Mammary epithelial cell (primary cell): ENCODE measurements around the gene CLC.

ENCODE experiments used
- EZH2 ChIP-seq: IDR thresholded peaks from 2 replicates; pipeline ENCODE4 v1.6.1; 2012; ENCODE audit warnings: low read length, inconsistent platforms, borderline replicate concordance
- TF ChIP-seq, protein P1 (sequence below), 2 donors: IDR thresholded peaks in 1 of 2; conservative IDR thresholded peaks in 1 of 2; 2 replicates each; pipeline ENCODE4 v1.5.1; 2011 to 2012; ENCODE audit warnings: inconsistent platforms in 2 of 2, low read length in 2 of 2, mild to moderate bottlenecking in 2 of 2, control low read depth in 1 of 2, low read depth in 1 of 2; ENCODE audit not compliant: insufficient read depth in 1 of 2; ENCODE audit errors: extremely low read depth in 1 of 2

DNA sequence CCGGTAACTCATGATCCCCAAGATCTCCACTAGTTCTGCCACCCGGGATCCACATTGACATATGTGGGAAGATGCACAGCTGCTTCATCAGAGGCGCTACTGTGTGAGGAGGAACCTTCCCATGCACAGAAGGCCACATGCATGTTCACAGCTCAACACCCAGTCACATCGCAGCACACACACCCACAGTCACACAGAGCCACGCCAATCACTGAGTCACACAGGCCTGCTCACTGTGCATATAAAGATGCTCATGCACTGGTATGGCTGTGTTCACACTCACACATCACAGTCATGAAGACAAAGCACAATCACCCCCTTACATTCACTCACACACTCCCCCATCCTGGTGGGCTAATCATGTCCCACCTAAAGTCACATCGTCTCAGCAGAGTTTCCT is 9.8 kb downstream of the CLC start:
- TF ChIP-seq, protein P1, sequence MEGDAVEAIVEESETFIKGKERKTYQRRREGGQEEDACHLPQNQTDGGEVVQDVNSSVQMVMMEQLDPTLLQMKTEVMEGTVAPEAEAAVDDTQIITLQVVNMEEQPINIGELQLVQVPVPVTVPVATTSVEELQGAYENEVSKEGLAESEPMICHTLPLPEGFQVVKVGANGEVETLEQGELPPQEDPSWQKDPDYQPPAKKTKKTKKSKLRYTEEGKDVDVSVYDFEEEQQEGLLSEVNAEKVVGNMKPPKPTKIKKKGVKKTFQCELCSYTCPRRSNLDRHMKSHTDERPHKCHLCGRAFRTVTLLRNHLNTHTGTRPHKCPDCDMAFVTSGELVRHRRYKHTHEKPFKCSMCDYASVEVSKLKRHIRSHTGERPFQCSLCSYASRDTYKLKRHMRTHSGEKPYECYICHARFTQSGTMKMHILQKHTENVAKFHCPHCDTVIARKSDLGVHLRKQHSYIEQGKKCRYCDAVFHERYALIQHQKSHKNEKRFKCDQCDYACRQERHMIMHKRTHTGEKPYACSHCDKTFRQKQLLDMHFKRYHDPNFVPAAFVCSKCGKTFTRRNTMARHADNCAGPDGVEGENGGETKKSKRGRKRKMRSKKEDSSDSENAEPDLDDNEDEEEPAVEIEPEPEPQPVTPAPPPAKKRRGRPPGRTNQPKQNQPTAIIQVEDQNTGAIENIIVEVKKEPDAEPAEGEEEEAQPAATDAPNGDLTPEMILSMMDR (conservative IDR thresholded peaks at IDR 0.05 in 1 of 2, IDR thresholded peaks at IDR 0.05 in 1 of 2; ENCODE audit: extremely low read depth in 1 of 2, insufficient read depth in 1 of 2, low read depth in 1 of 2, low read length in 2 of 2) = no peak
- TF ChIP-seq EZH2 = no peak
